GM19193 (cell line): ENCODE results near the gene PRR14L.
A peak's percentile ranks its signal among the peaks of the same experiment; 100 is the strongest.

Experiments
- POLR2A ChIP-seq: IDR thresholded peaks from 4 replicates; pipeline ENCODE4 v1.6.1; 2011; ENCODE audit not compliant: insufficient read depth, insufficient read length; ENCODE audit errors: extremely low read depth

PRR14L gene

DNA sequence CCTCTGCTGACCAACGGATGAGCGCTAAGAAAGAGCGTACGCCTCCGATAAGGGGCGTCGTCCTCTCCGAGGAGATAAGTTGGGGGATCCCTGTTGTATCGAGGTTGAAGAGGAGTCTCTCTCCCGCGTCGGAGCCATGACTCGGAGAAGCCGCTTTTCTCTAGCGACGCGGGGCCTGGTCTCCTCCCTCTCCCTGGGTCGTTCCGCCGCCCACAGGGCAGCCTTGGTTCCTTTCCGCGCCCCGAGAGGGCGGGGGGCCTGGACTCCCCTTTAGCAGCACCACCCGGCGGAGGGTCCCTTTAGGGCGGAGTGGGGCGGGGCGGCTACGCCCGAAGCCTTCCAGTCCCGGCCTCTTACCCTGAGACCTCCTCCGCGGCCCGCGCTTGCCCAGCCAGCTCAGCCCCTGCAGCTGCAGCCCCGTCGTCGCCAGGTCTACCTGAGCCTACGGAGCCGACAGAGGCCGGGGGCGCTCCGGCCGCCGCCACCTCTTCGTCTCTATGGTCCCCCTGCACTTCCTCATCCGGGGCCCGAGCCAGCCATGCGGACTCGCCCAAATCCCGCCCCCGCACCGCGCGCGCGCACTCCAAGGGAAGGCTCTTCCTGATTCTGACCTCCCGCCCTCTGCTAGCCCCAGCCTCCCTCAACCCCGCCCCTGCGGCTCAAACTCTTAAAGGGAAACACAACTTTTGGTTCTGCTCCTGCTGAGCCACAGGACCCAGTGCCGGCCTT lies at the start of gene PRR14L:
PRR14L (minus strand) TSS at position 497 of the 729 bp plus-strand sequence. CDS start 11,272 bp downstream, outside the sequence.
- peak; percentile 96 for TF ChIP-seq POLR2A

DNA sequence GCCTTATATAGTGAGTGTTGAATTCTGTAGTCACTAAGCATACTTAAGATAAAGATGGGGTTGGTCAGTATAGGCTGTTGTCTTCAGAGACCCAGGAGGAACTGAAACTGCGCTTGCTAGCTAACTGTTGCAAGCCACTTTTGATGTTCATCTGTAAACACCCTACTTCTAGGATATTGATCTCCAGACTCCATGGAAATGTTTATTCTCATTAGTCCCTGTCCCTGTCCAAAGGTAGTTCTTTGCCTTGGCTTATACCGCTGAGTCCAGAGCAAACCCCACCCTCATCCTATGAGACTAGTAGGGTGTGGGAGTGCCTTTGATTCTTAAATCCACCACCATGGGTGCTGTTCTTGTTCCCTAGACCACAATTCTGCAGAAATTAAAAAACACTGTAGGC lies 40.3 kb upstream of the PRR14L start:
- no peak for TF ChIP-seq POLR2A

DNA sequence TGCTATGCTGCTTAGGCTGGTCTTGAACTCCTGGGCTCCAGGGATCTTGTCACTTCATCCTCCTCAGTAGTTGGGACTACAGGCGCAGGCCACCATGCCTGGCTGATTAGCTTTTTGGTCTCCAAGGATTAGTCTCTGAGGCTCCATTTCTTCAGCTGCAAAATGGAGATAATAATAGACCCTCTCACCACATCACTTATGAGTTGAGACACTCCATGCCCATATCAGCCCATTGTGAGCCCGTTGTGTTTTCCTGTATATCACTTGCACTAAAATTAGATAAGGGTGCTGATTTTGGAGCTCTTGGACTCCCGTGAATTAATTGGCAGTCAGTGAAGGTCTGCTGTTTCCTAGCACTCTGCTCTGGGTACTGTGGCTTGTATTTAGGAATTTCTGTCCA lies 39.9 kb upstream of the PRR14L start:
- no peak for TF ChIP-seq POLR2A

DNA sequence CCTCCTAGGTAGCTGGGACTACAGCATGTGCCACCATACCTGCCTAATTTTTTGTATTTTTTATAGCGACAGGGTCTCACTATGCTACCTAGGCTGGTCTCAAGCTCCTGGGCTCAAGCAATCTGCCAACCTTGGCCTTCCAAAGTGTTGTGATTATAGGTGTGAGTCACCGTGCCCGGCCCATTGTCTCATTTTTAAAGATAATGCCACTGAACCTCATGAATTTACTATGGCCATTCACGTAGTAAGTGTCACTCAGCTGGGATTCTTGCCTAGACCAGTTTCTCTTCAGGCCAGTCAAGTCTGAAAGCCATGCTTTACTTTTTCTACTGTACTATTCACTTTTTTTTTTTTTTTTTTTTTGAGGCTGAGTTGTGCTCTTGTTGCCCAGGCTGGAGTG lies 26.3 kb upstream of the PRR14L start:
- TF ChIP-seq POLR2A, result no peak

DNA sequence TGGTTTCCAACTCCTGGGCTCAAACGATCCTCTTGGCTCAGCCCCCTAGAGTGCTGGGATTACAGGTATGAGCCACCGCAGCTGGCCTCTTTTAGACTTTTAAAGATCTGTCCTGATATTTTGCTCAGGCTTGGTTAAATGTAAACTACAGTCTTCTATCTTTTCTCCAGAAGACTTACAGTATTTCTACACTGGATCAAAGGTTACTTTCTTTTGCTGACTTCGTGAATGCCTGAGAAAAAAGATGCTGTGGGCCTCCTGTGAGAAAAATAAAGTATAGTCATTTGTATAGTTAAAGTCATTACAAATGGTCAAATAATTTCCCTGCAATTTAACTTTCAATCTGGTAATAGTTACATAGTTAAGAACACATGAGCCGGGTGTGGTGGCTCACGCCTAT lies 23.5 kb upstream of the PRR14L start:
- TF ChIP-seq POLR2A, result no peak

DNA sequence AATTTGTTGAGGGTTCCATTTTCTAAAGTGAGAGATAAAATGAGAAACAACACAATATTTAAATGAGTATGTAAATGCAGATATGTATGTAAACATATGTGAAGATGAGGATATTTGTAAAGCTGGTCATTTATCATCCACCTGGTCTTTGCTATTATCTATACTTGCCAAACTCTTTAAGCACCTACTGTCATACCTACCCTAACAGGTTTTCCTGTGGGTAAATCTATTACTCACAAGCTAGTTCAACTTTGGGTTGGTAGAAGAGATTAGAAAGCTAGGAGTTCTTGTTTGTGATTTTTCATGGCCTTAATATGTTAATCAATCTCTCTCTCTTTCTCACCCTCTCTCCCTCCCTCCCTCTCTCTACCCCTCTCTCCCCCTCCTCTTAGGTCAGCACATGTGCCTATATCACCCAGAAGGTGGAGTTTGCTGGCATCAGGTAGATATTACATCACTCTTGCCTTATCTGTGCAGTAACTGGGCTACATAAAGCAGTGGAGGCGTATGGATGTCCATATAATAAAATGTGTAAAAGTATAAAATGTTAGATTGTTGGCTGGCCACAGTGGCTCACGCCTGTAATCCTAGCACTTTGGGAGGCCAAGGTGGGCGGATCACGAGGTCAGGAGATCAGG lies 18.6 kb upstream of the PRR14L start:
- no peak for TF ChIP-seq POLR2A

DNA sequence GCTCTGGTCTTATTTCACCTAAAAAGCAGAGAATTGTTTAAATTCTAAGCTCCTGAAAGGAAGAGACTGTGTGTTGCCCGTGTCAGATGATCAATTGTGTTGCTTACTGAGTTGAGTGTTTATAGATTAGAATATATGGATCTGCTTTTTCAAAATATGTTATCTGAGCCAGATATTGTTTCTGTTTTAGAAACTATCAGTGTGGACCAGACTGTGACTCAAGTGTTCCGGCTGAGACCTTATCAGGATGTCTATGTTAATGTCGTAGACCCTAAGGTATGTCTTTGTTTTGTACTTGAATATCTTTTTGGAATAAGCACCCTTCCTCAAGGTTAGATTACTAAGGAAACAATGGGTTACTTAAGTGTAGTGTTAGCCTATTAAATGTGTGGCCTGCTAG lies 14.9 kb upstream of the PRR14L start:
- no peak for TF ChIP-seq POLR2A

DNA sequence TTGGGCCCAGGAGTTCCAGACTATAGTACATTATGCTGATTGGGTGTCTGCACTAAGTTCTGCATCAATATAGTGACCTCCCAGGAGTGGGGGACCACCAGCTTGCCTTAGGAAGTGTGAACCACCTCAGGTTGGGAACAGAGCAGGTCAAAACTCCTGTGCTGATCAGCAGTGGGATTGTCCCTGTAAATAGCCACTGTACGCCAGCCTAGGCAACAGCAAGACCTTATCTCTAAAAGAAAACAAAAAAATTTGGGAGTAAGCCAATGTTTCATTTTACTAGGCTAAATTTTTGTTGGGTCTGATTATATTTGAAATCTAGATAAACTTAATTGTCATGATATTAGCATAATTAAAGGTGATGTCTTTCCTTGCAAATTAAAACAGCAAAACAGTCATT lies 7.3 kb upstream of the PRR14L start:
- no peak for TF ChIP-seq POLR2A

DNA sequence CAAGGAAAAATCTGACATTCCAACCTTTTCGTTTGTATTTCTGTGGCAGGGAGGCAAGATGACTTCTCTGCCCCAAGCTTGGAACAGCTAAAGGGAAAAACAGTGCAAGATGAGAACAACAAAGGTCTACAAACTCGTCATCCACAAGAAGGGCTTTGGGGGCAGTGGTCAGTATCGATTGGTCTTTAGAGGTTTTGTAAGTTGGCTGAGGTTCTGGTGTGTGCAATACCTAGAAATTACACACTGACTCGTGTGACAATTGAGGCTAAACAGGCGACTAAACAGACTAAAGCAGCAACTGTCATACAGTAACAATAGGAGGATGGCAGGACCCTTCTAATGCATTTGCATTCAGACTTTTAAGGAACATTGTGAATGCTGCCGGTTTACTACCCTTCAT lies 4.9 kb upstream of the PRR14L start:
- TF ChIP-seq POLR2A, result no peak

DNA sequence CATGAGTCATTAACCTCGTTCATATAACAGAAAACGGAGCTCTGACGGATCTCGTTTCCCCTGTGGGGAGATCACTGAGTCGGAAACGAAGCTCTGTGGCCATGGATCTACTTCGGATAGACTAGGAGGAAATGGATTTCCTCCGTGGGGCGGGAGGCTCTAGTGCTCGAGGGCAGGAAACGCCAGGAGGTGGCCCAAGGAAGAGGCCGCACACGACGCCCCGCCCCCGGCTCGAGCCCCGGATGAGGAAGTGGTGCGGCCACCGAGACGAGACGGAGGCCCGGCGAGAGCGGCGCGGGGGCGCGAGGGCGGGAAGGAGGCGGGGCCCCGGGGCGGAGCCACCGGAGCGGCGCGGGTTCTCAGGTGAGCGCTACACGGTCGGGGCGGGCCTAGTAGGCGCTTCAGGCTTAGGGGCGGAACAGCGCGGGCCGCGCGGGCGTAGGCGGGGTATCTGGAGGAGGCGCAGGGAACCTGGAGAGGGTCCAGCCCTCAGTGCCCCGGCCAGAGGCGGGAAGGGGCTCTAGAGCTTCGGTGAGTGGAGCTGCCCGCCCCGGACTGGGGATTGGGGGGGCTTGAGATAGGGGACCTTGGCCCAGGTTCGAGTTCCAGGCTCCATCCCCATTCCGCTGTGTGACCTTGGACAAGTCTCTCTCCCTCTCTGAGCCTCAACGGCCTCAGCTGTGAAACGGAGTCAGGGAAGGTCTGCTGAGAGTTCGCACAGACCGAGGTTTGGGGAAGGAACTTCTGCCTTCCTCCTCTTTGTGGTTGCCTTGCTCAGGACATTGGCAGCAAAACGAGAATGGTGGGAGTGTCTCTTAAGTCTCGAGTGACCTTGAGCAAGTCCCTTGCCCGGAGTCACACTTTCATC lies 3.9 kb upstream of the PRR14L start, which contains the start of gene DEPDC5:
DEPDC5 (plus strand) TSS at position 386 of the 868 bp plus-strand sequence. CDS start 903 bp downstream, outside the sequence.
- peak; percentile 91 for TF ChIP-seq POLR2A

DNA sequence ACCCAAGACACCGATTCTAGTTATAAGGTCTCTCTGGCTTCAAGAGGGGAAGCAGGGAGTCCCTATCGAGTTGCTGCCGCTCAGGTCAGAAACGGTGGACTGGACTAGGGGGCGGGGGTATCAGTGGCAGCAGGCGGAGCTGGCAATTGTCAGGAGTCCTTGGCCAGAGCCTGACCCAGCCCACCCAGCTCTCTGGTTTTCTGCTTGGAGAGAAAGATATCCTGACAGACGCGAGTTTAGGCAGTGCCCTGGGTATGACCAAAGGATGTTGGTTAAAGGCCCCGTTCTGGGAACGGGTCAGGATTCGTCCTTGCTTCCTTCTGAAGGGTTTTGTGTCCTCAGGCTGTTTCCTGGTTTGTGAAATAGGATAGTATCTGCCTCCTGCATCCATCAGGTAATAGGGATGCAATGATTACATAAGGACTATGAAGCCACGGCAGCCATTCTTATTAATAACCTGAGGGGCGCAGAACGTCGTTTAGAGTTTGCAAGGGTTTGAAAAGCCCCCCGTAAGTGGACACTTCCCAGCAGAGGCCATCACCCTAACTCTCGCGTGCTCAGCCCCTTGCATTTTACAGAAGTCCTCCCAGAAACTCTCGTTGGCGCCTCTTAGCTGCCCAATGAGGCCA lies 3.2 kb upstream of the PRR14L start:
- TF ChIP-seq POLR2A, result no peak

DNA sequence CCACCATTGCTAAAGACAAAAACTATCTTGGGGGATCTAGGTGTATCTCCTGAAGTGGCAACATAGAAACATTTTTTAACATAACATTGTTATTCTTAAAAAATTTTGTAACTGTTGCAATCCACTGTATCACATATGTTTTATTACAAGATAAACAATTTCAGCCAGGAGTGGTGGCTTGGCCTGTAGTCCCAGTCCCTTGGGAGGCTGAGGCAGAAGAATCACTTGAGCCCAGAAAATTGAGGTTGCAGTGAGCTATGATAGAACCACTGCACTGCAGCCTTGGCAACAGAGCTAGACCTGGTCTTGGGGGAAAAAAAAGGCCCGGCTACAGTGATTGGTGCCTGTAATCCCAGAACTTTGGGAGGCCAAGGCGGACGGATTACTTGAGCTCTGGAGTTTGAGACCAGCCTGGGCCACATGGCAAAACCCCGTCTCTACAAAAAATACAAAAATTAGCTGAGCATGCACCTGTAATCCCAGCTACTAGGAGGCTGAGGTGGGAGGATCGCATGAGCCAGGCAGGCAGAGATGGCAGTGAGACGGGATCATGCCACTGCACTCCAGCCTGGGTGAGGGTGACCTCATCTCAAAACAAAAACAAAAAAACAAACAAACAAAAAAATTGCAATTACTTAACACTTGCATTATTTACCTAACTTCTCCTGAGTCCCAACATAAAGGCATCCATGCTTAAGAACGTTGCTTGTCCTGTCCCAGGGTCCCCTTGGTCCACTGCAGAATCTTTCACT lies 2.3 kb upstream of the PRR14L start:
- no peak for TF ChIP-seq POLR2A

DNA sequence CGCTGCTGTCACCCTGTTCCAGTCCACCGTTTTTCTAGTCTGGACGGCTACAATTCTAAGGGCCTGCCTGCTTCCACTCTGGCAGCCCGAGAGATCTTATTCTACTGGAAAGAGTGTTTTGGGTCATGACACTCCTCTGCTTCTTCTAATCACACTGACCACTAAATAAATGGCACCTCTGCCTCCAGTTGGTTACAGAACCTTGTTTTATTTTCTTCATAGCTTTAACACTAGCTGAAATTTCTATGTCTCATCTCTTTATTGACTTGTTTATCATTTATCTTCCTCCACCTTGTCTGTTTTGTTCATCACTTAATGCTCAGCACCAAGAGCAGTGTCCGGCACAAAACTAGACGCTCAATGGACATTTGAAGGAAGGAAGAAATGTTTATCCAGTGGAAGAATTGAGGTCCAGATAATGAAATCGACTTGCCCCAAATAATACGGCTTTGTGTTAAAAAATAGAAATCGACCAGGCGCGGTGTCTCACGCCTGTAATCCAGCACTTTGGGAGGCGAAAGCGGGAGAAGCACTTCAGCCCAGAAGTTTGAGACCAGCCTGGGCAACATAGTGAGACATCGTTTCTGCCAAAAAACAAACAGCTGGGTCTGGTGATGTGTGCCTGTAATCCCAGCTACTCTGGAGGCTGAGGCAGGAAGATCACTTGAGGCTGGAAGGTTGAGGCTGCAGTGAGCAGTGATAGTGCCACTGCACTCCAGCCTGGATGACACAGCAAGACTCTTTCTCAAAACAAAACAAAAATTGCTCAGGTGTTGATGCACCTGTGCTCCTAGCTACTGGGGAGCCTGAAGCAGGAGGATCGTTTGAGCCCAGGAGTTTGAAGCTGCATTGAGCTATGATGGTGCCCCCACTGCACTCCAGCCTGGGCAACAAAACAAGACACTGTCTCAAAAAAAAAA lies 693 bp upstream of the PRR14L start:
- TF ChIP-seq POLR2A, result no peak

DNA sequence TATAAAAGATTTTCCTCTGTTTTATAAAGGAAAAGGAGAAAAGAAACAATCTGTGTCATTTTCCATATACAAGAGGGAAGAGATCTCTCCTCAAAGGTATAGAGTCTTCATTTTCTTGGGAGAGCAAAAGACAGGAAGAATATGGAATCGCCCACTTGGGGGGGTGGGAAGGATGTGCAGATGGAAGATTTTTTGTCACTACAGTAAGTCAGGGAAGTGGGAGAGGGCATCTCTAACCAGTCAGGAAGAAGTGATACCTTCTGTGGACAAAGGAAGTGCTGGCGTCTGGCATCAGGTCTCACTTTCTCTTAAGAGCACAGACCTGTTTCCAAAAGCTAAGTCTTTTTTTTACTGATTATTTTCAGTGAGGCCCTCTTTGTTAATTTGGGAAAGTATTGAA lies 1.4 kb downstream of the PRR14L start:
- no peak for TF ChIP-seq POLR2A

DNA sequence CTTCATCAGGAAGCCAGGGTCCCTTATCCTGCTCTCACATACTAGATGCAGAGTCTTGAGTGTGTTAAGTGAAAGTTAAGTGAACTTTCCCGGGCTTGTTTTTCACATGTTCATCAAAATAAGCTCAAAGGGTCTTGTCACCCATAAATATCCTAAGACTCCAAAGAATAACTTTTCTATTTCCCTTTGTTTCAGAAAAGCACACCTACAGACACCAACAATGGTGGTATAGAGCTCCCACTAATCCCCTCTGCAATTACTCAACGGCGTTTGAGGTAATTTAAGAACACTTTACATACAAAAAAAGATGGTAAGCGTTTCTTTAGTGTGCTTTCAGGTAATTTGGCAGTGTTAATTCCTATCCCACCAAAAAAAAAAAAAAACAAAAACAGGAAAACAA lies 2.5 kb downstream of the PRR14L start:
- TF ChIP-seq POLR2A, result no peak
